Measurements from ENCODE around the gene FTO. TPM values are rescaled to one million over a fixed set of nuclear protein-coding genes. Genes with fewer than 3 reads are reported as not detected.

FTO gene
- total RNA-seq, 1 experiment from 2014 or later, result 57.4 TPM

GRCh38 chr16:54034684-54035083 is 330.7 kb downstream of the FTO start (continued):
- TF ChIP-seq PRRX2 (CRISPR knock-in tag; IDR thresholded peaks at IDR 0.05) (no peak), TCF7 (CRISPR knock-in tag; IDR thresholded peaks at IDR 0.05; ENCODE audit: low read depth) (no peak), KAT7 (CRISPR knock-in tag; IDR thresholded peaks at IDR 0.05; ENCODE audit: borderline replicate concordance) (no peak)

- ChIA-PET CTCF (no interaction called here), POLR2A (no interaction called here)
- Mint-ChIP-seq H3K27ac (no peak overlapping the region), H3K4me1 (peaks cover 30% of the 10 kb centered on the region), H3K36me3 (peaks cover 12% of the 10 kb centered on the region), H3K27me3 (ENCODE audit: low read depth) (no peaks in the 10 kb centered on the region), H3K9me3 (peaks cover 17% of the 10 kb centered on the region), H3K4me3 (no peak overlapping the region)
- no peak for TF ChIP-seq SP1 (CRISPR knock-in tag; conservative IDR thresholded peaks at IDR 0.05)
- no peak for TF ChIP-seq TP53 (CRISPR knock-in tag; IDR thresholded peaks at IDR 0.05)
- no peak for TF ChIP-seq ZNF512 (CRISPR knock-in tag; IDR thresholded peaks at IDR 0.05; ENCODE audit: borderline replicate concordance)
- TF ChIP-seq ZNF423 (CRISPR knock-in tag; IDR thresholded peaks at IDR 0.05), result no peak
- no peak for TF ChIP-seq GABPB1 (CRISPR knock-in tag; IDR thresholded peaks at IDR 0.05)
- no peak for TF ChIP-seq GRHL2 (CRISPR knock-in tag; IDR thresholded peaks at IDR 0.05; ENCODE audit: insufficient replicate concordance, severe bottlenecking)
- no peak for TF ChIP-seq ZNF281 (CRISPR knock-in tag; IDR thresholded peaks at IDR 0.05)
- TF ChIP-seq CREB1 (CRISPR knock-in tag; IDR thresholded peaks at IDR 0.05), result no peak
- no peak for TF ChIP-seq ATF6 (CRISPR knock-in tag; IDR thresholded peaks at IDR 0.05)
- TF ChIP-seq TEAD1 (CRISPR knock-in tag; IDR thresholded peaks at IDR 0.05), result no peak
- no peak for TF ChIP-seq ATF2 (CRISPR knock-in tag; IDR thresholded peaks at IDR 0.05; ENCODE audit: borderline replicate concordance, low read depth)
- no peak for TF ChIP-seq NFYB (CRISPR knock-in tag; conservative IDR thresholded peaks at IDR 0.05; ENCODE audit: low read depth)
- no peak for TF ChIP-seq CDX4 (CRISPR knock-in tag; IDR thresholded peaks at IDR 0.05; ENCODE audit: borderline replicate concordance)
- no peak for DNase-seq (ENCODE audit: low spot score)
- no peak for ATAC-seq
These were observed 336.5 kb downstream of the FTO start for GRCh38 chr16:54040480-54040879.

GRCh38 chr16:54040975-54041374 is 337.0 kb downstream of the FTO start:
- peaks cover 30% of the 10 kb centered on the region for H3K4me1 Mint-ChIP-seq
- peaks cover 17% of the 10 kb centered on the region for H3K9me3 Mint-ChIP-seq
- no peak overlapping the region for H3K4me3 Mint-ChIP-seq
- CTCF ChIA-PET, result no interaction called here
- ATAC-seq (no peak), DNase-seq (ENCODE audit: low spot score) (no peak)
- no peaks in the 10 kb centered on the region for H3K27me3 Mint-ChIP-seq (ENCODE audit: low read depth)
- peaks cover 12% of the 10 kb centered on the region for H3K36me3 Mint-ChIP-seq
- no peak for TF ChIP-seq NR2C2 (CRISPR knock-in tag; IDR thresholded peaks at IDR 0.05)
- POLR2A ChIA-PET, result no interaction called here
- no peak overlapping the region for H3K27ac Mint-ChIP-seq
